IPS-20b (cell line): ENCODE results near the gene RCVRN.
"Not testable (repeated sequence)": the region's sequence is repeated elsewhere in the genome, so short reads cannot be mapped to it uniquely, and the experiment has no call there.

Experiments
- H3K27ac ChIP-seq: one replicate; pipeline ENCODE4 v1.5.1; 2013; ENCODE audit warnings: low read length
- H3K27me3 ChIP-seq: 2 replicates; pipeline ENCODE4 v1.6.1; 2013; ENCODE audit warnings: mild to moderate bottlenecking, low read length, inconsistent platforms; ENCODE audit not compliant: insufficient read depth
- H3K36me3 ChIP-seq: 2 replicates; pipeline ENCODE4 v1.6.1; 2013; ENCODE audit warnings: low read depth, mild to moderate bottlenecking, inconsistent platforms, low read length, moderate library complexity; ENCODE audit not compliant: insufficient read depth
- H3K4me1 ChIP-seq: 2 replicates; pipeline ENCODE4 v1.6.1; 2013; ENCODE audit warnings: mild to moderate bottlenecking, control low read depth, inconsistent platforms, low read length, moderate library complexity; ENCODE audit not compliant: insufficient read depth
- H3K4me3 ChIP-seq: 2 replicates; pipeline ENCODE4 v1.5.1; 2013; ENCODE audit warnings: mild to moderate bottlenecking, low read length, inconsistent platforms
- H3K9ac ChIP-seq: 2 replicates; pipeline ENCODE4 v1.6.1; 2013; ENCODE audit warnings: low read depth, mild to moderate bottlenecking, inconsistent platforms, low read length, moderate library complexity
- H3K9me3 ChIP-seq: 2 replicates; pipeline ENCODE4 v1.6.1; 2013; ENCODE audit warnings: mild to moderate bottlenecking, low read depth, low read length, inconsistent platforms; ENCODE audit not compliant: insufficient read depth

Gene RCVRN

GRCh38 chr17:9935408-9935807, 30.3 kb upstream of the RCVRN start:
- Histone ChIP-seq H3K4me1 (no peaks in the 10 kb centered on the region), H3K36me3 (no peaks in the 10 kb centered on the region), H3K9ac (no peak overlapping the region), H3K4me3 (no peak overlapping the region), H3K27ac (no peak overlapping the region), H3K27me3 (no peaks in the 10 kb centered on the region), H3K9me3 (no peaks in the 10 kb centered on the region)

- Histone ChIP-seq H3K27me3 (no peaks in the 10 kb centered on the region), H3K9me3 (no peaks in the 10 kb centered on the region)
These were observed 29.3 kb upstream of the RCVRN start for GRCh38 chr17:9934331-9934730.

DNA sequence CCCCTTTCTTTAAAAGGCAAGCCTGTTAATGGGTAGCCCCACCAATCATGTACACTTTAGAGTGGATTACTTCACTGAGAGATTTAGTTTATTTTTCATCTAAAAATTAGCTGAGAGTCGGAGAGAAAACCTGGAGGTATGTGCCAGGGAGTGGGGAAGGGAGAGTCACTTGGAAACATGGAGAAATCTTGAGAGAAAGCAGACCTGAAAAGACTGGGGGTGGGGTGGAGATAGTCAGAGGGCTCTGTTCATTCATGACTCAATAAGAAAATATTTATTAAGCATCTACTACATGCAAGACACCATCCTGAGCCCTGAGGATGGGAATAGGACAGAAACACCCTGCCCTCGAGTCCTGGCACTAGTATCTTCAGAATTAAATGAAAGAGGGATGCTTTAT, 27.4 kb upstream of the RCVRN start:
- Histone ChIP-seq H3K4me1 (no peaks in the 10 kb centered on the region), H3K27me3 (no peaks in the 10 kb centered on the region), H3K4me3 (no peak overlapping the region), H3K27ac (no peak overlapping the region), H3K36me3 (no peaks in the 10 kb centered on the region), H3K9ac (no peak overlapping the region), H3K9me3 (no peaks in the 10 kb centered on the region)

More at GRCh38 chr17:9934331-9934730, 29.3 kb upstream of the RCVRN start:
- H3K4me1 ChIP-seq = no peaks in the 10 kb centered on the region
- H3K27ac ChIP-seq = no peak overlapping the region
- H3K36me3 ChIP-seq = no peaks in the 10 kb centered on the region
- H3K9ac ChIP-seq = no peak overlapping the region
- H3K4me3 ChIP-seq = no peak overlapping the region

GRCh38 chr17:9931144-9931741, 26.2 kb upstream of the RCVRN start:
- no peaks in the 10 kb centered on the region for H3K4me1 ChIP-seq
- no peak overlapping the region for H3K4me3 ChIP-seq
- no peak overlapping the region for H3K9ac ChIP-seq
- H3K9me3 ChIP-seq = no peaks in the 10 kb centered on the region
- no peaks in the 10 kb centered on the region for H3K36me3 ChIP-seq
- no peak overlapping the region for H3K27ac ChIP-seq
- no peaks in the 10 kb centered on the region for H3K27me3 ChIP-seq

- Histone ChIP-seq H3K36me3 (no peaks in the 10 kb centered on the region), H3K9ac (no peak overlapping the region), H3K4me3 (no peak overlapping the region), H3K9me3 (no peaks in the 10 kb centered on the region), H3K27me3 (no peaks in the 10 kb centered on the region), H3K27ac (no peak overlapping the region), H3K4me1 (no peaks in the 10 kb centered on the region)
These were observed 24.8 kb upstream of the RCVRN start for GRCh38 chr17:9929871-9930270.

GRCh38 chr17:9928601-9929333, 23.7 kb upstream of the RCVRN start:
- Histone ChIP-seq H3K9ac (no peak overlapping the region; the same call in 1 of the 2 replicates), H3K36me3 (no peaks in the 10 kb centered on the region), H3K4me1 (no peaks in the 10 kb centered on the region), H3K27me3 (no peaks in the 10 kb centered on the region), H3K27ac (no peak overlapping the region), H3K9me3 (no peaks in the 10 kb centered on the region), H3K4me3 (no peak overlapping the region)

GRCh38 chr17:9926150-9926804, 21.2 kb upstream of the RCVRN start:
- H3K36me3 ChIP-seq = no peaks in the 10 kb centered on the region
- no peaks in the 10 kb centered on the region for H3K9me3 ChIP-seq
- no peaks in the 10 kb centered on the region for H3K4me1 ChIP-seq
- H3K27ac ChIP-seq = no peak overlapping the region
- no peaks in the 10 kb centered on the region for H3K27me3 ChIP-seq
- H3K4me3 ChIP-seq = no peak overlapping the region
- H3K9ac ChIP-seq = no peak overlapping the region

DNA sequence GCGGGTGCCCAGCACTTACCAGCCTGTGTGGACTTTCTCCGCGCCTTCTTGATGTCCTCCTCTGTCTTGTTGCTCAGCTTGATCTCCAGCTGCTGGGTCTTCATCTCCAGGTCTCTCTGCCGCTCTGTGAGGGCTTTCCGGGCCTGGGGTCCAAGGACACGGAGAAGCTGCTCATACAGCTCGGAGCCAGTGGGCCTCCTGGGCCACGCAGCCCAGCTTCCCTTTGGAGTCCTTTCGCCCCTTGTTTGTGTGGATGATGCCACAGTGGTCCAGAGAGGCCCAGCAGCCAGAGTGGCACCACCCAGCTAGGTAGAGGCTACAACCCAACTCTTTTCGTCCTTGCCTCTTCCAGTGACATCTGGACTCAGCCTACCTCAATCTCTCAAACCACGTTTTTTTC, 20.4 kb upstream of the RCVRN start:
- Histone ChIP-seq H3K9ac (no peak overlapping the region), H3K36me3 (no peaks in the 10 kb centered on the region), H3K9me3 (no peaks in the 10 kb centered on the region), H3K27me3 (no peaks in the 10 kb centered on the region), H3K27ac (no peak overlapping the region), H3K4me1 (no peaks in the 10 kb centered on the region), H3K4me3 (no peak overlapping the region)

DNA sequence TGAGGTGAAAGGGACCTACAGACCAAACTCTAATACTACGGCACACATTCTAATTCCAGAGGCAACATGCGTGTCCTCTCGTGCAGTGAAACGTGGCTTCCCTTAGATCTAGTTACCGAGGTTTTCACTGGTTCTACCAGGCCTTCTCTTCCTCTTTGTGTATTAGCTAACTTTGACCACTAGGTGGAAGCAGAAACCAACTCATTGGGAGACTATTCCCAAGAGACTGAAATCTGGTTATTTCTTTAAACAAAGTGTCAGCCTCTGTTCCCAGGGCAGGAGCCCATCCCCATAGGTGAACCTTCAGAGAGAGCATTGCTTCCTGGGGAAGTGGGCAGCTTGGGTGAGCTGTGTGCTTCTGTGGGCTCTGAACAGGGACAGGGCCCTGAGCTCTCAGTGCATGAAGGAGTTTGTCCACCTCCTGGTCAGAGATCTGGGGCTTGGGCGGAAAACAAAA, 19.7 kb upstream of the RCVRN start:
- Histone ChIP-seq H3K27ac (no peak overlapping the region), H3K4me3 (no peak overlapping the region), H3K9me3 (no peaks in the 10 kb centered on the region), H3K36me3 (no peaks in the 10 kb centered on the region), H3K27me3 (no peaks in the 10 kb centered on the region), H3K9ac (no peak overlapping the region), H3K4me1 (no peaks in the 10 kb centered on the region)

DNA sequence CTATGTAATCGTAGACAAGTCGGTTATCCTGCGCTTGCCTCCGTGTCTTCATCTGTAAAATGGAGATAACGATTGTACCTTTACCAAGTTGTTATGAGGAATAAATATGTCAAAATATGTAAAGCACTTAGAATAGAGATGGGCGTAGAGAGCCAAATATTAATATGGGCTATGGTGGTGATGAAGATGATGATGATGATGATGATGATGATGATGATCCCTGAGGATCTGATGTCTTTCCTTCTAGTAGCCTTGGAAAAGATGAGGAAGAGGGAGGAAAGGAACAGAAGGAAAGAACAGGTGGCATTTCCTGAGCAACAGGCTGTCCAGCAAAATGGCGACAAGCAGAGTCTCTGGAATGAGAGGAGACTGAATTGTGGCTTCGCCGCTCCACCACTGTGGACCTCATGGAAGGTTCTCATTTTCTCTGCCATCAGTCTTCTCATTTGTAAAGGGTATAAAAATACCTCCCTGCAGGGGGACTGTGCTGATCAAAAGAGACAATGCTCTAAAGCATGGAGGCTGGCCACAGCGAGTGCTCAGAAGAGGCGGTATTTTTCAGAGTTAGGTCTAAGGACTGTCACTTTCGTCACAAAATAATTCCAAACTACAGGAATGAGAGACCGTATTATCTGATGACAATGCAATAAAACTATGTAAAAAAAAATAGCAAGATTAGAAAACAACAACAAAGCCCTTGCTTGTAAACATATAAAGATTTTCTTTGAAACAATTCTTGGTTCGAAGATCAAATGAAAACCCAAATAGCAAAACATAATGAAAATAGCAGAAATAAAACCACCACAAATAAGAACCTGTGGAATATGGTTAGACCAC, 17.2 kb upstream of the RCVRN start:
- Histone ChIP-seq H3K4me3 (no peak overlapping the region), H3K27ac (no peak overlapping the region), H3K36me3 (no peaks in the 10 kb centered on the region)

DNA sequence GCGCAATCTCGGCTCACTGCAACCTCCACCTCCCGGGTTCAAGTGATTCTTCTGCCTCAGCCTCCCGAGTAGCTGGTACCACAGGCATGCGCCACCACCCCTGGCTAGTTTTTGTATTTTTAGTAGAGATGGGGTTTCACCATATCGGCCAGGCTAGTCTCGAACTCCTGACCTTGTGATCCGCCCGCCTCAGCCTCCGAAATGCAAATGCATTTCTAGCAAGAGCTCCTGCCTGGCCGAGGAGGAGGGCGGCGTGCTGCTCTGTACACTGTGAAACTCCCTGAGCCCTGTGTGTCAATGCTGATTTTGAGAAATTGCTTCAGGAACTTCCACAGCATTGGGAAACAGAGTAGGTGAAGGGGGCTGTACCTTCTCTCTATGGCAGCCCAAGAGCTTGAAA, 16.1 kb upstream of the RCVRN start:
- H3K4me1 ChIP-seq, H3K9me3 ChIP-seq, H3K36me3 ChIP-seq, H3K9ac ChIP-seq, H3K27ac ChIP-seq, H3K27me3 ChIP-seq, H3K4me3 ChIP-seq: not testable (repeated sequence)

More for the DNA sequence above, 17.2 kb upstream of the RCVRN start:
- Histone ChIP-seq H3K4me1 (no peaks in the 10 kb centered on the region), H3K27me3 (no peaks in the 10 kb centered on the region), H3K9ac (no peak overlapping the region), H3K9me3 (no peaks in the 10 kb centered on the region)
